Activated CD8-positive, alpha-beta memory T cell treated with anti-CD3 and anti-CD28 coated beads, Interleukin-2, amount 50 U/mL, for 48 hours (primary cell): ENCODE measurements around the gene GMCL1.
"Not testable (repeated sequence)": the region's sequence is repeated elsewhere in the genome, so short reads cannot be mapped to it uniquely, and the experiment has no call there.

ENCODE experiments used
- DNase-seq: peaks from one replicate; pipeline ENCODE4 v3.0.0-alpha.2; 2020

GMCL1 gene, protein sequence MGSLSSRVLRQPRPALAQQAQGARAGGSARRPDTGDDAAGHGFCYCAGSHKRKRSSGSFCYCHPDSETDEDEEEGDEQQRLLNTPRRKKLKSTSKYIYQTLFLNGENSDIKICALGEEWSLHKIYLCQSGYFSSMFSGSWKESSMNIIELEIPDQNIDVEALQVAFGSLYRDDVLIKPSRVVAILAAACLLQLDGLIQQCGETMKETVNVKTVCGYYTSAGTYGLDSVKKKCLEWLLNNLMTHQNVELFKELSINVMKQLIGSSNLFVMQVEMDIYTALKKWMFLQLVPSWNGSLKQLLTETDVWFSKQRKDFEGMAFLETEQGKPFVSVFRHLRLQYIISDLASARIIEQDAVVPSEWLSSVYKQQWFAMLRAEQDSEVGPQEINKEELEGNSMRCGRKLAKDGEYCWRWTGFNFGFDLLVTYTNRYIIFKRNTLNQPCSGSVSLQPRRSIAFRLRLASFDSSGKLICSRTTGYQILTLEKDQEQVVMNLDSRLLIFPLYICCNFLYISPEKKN

DNA sequence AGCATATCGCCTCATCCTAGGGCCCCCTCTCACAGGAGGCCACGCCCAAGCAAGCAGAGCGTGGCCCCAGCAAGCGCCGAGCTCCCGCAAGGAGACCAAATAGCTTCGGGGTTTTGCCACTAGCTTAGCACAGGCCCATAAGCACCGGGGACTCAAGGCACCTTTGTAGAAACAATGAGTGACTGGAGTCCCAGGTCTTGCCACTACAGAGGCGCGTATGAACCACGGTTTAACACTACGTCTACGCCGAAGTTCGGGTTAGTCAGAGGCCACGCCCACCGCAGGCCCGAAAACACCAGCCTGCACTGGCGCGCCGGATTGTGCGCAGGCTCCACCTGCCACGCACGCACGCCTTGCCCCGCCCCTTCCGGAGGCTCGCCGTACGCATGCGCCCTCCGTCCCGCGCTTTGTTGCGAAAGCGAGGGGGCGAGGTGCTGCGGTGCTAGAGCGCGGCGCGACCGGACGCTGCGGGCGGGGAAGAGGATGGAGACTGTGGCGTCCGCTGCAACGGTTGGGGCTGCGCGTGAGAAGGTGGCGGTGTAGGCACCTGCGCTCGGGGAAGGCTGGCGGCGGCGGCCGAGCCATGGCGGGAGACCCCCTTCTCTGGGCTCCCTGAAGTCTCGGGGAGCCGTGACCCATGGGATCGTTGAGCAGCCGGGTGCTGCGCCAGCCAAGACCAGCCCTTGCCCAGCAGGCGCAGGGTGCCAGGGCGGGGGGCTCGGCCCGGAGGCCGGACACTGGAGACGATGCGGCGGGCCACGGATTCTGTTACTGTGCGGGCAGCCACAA lies at the start of gene GMCL1:
Gene GMCL1 (plus strand): TSS at position 405 of the 789 bp plus-strand sequence. CDS start 233 bp downstream, at position 638.
- peak; percentile 100 for DNase-seq

DNA sequence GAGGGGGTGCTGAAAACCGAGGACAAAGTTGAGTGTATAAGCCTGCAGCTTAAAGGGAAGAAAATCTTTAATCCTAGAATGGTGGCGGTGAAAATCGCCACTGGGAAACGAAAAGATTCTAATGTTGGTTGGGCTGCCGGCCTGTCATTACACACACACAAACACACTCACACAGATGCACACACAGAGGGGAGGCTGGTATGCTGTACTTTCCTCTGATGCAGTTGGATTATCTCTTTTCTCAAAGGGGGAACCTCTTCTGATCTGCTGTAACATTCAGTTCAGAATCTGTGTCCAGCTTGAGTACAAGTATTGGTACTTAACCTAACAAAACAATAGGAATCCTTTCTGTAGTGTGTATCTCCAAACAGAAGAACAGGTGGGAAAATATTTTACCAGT lies 48.5 kb upstream of the GMCL1 start:
- DNase-seq = no peak

DNA sequence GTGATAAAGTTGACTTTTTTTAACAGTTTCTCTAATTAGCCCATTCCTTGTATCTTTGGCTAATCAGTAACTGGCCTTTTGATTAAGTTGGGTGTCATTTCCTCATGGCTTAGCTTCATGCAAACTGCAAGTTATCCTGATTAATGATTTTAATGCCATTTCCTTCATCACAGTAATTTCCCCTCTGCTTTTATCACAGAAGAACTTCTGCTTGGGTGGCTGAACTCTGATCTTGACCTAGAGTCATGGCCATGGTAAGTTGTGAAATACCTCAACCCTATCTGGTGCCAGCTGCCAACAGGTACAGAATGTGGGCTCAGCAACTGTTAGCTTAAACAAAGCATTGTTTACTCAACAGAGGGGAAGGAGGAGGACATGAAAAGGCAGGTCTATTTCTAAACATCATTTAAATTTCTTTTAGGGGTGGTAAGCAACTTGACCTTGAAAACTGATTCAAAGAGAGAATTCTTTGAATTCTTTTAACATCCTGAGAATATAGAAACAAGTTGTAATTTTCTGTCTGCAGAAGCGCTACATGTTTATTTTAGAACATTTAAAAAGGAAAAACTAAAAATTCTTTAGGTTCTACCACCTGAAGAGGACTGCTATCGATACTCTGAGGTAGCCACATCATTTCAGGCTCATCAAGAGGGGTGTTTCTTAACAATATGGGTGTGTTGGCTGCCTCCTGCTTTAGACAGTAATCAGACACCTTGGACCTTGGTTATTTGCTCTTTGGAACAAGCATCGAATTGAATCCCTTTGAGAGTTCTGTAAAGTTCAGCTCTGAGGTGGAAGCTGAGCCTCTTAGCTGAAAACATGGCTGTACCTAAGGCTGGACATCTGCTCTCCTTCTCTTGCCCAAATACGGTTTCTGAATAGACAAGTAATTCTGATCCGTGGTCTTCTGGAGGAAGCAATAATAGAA lies 47.9 kb upstream of the GMCL1 start:
- no peak for DNase-seq

DNA sequence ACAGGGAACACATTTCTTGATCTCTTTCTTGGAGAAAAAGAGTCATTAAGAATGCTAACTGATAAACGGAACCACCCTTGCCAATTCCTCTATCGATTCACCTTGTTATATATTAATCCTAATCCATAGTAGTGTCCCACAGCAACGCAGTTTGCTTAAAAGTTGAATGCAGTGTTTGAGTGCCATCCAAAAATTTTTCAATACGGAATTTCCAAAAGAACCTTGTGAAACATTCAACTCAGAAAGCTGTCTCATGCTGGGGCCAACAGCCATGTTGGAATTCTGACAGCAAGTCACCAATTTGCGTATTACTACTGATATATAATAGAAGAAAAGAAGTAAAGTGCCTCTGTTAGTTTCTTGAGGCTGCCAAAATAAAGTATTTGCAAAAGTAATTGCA lies 45.2 kb upstream of the GMCL1 start:
- no peak for DNase-seq

DNA sequence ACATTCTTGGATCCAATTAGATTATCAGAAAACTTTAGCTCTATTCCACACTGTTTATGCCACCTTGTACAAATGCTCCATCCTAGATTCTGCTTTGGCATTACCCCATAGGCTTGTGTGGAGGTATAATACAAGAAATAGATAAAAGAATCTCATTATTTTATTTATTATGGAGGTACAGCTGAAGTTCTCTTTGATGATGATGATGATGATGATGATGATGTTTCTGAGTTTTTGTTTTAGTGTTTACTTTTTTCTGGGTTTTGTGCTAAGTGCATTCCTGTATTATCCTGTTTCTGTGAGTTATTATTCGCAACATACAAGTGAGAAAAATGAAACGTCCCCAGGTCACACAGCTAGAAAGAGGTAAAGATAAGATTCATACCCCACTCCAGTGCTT lies 44.1 kb upstream of the GMCL1 start:
- no peak for DNase-seq

DNA sequence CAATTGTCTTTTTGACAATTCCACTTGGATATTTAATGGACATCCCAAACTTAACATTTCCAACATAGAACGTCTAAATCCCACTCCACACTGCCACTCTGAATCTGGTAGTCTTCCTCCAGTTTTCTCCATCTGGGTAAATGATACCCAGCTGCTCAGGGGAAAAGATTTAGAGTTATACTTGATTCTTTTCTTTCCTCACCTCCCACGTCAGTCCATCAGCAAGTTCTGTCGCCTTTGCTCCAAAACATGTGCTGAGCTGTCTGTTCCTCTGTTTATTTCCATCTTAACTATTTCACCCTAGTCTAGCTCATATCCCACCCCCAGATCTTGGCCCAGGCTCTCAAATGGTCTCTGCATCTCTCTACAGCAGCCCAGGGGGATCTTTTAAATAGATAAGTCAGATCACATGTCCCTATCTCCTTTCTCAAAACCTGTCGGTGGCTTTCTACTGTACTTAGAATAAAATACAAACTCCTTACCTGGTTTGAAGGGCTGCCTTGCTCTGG lies 43.4 kb upstream of the GMCL1 start:
- DNase-seq = no peak

DNA sequence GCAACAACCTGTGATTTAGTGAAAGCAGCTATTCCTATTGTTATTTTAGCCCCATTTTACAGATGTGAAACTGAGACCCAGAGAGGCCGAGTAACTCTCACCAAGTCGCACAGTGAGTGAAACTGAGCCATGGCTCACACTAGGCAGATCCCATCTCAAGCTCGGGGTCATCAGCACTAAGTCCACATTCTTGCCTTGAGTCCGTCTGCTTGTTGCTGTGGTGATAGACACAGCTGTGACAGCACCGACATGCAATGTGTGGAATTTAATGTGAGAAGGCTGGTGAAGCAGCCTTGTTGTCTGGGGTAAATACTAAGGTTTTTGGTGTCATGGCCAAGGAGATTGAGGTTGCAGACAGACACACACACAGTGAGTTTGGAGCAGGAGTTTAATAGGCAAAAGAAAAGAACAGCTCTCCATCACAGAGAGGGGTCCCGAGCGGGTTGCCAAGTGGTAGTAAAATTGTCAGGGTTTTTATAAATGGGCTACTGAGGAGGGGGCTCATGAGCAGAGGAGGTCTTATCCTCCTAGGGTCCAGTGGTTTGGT lies 40.2 kb upstream of the GMCL1 start:
- no peak for DNase-seq

DNA sequence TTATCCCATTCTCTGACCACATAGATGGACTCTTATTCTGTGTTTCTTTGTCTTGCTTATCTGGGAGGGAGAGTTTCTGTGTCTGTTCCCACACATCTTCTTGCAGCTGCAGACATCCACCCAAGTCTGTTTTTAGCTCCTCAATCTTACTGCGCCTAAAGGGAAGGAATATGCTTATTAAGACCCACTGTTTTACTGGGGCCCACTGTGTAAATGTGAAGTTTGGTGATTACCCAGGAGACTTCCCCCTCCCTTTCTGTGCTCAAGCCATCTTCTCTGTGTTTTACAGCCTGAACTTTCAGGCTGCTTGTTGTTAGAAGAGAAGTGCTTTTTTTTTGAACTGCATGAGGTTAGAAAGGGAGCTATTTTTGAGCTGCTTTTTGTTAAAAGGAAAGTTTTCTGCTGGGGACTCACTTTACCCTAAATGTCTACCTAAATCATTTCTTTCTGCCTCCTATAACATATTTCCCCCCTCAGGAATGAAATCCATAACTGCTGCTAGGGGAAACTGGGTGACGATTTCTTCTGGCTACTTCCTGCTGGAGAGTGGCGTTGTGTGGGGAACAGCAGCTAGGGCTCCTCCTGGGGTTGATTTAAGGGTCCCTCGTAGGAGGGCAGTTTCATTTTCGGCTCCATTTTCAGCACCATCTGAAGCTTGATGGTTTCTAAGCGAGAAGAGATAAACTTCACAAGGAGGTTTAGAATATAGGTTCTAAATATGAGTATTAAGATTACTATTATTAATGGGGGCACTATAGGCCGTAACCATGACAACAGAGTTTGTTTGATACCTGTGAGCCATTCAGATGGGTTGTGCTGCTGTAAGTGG lies 39.5 kb upstream of the GMCL1 start:
- no peak for DNase-seq

DNA sequence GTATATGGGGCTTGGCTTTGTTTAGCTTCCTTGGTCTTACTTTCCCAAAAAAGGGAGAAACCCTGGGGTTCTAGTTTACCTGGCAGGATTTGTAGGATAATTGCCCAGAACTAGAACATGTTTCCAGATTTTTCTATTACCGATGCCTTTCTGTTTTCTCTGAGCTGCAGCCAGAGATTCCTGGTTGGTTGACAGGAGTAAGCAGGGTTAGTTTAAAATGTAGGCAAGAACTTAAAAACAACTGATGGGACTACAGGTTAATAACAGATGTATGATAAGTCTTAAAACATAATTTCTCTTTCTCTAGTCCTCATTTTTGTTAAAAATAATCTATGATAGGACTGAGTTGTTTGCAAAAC lies 38.9 kb upstream of the GMCL1 start:
- DNase-seq = no peak

DNA sequence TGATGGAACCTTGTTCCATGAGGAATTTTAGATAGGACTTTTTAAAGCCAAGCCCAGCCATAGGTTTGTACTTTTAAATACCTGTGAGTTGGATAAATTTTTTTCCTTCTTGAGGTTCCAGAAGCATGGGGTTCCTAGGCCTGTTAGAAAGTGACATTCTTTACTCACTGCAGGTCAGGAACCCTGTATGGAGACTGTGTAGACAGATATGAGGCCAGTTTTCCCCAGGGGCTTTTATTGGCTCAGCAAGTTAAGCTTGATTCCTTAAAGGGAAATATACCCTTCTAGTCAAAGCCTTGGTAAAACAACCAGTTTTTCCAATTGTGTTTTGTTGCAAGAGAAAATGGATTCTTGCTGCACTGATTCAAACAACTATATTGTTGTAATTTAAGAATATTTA lies 38.4 kb upstream of the GMCL1 start:
- DNase-seq = no peak

DNA sequence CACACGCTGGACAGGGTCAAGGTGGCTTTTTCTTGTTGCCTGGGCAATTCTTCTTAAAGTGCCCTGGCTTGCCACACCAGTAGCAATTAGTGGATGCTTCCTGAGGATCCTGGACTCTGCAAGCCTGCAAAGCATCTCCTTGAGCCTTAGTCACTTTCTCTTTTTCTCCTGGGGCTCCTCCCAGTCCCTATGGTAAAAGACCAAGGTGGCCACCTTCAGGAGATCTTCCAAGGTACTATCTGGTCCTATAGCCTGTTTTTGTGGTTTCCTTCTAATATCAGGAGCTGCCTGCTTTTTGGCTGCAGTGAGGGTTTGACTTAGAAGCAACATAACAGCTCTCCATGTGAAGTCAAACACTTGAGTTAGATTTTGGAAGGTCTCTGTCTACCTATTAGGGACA lies 33.3 kb upstream of the GMCL1 start:
- DNase-seq = no peak

DNA sequence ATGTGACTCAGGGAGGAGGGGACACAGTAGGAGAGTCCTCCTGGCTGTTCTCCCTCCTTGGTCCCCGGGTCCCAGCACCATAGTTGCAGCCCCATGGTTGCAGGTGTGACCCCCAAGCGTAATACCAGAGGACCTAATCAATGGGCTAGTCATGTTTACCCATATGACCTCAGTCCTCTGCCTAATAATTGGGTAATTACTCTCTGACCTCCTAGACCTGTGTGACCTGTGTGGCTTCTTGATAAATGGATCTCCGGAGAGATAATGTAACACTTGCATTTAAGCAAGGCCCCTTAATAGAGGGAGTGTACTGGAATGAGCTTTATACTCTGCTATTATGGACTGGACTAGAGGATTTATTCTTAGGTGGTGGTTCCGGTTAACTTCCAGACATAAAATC lies 32.2 kb upstream of the GMCL1 start:
- DNase-seq = no peak

DNA sequence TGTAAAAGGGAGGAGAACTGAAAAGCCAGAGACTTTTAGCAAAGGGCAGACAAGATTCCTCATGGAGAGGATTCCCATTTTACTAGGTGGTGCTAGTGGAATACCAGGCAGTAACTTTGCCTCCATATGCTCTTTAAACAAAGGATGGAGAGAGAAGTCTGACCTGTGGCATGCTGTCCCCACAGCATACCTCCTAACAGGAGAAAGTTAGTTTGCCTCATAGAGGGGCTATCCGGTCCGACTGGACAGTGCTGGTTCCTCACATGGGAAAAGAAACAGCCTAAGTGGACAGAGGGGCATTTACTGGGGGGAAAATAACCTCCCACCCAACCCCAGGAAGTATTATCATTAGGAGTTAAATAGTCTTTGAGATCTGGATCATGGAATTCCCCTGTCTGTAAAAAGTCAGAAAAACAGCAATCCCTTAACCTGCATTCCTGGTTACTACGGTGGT lies 31.6 kb upstream of the GMCL1 start:
- DNase-seq = no peak

DNA sequence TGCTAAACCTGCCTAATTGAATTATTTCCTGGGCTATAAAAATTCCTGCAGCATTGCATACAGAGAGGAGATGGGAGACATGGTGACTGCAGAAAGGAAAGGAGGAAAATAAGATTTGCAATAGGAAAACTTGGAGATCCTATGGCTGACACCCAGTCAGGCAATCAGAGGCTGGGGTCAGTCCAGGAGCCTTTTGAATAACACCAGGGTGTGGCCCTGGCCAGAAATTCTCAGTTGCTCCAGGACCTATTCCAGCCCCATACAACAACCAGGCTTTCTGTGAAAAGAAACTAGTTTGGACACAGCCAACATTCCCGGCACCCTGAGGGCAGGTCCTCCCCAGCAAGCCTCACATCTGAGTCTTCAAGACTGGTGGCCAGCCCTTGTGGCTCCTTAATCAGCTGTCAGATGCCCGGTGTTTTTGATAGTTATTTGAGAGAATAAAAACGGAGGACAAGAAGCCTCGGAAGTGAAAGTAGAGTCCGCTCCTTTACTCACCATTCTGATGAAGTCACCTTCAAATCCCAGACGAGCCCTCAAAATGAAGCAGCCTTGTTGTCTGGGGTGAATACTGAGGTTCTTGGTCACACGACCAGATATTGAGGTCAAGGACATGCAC lies 31.1 kb upstream of the GMCL1 start:
- no peak for DNase-seq

DNA sequence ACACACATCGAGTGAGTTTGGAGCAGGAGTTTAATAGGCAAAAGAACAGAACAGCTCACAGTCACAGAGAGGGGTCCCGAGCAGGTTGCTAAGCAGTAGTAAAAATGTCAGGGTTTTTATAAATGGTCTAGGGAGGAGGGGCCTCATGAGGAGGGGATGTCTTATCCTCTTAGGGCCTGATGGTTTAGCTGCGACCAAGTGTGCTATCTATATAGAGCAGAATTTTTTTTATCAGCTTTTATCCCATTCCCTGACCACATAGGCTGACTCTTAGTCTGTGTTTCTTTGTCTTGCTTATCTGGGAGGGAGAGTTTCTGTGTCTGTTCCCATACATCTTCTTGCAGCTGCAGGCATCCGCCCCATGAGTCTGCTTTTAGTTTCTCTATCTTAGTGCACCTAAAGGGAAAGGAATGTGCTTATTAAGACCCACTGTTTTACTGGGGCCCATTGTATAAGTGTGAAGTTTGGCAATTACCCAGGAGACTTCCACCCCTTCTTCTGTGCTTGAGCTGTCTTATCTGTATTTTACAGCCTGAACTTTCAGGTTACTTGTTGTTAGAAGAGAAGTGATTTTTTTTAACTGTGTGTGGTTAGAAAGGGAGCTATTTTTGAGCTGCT lies 30.4 kb upstream of the GMCL1 start:
- DNase-seq = no peak

DNA sequence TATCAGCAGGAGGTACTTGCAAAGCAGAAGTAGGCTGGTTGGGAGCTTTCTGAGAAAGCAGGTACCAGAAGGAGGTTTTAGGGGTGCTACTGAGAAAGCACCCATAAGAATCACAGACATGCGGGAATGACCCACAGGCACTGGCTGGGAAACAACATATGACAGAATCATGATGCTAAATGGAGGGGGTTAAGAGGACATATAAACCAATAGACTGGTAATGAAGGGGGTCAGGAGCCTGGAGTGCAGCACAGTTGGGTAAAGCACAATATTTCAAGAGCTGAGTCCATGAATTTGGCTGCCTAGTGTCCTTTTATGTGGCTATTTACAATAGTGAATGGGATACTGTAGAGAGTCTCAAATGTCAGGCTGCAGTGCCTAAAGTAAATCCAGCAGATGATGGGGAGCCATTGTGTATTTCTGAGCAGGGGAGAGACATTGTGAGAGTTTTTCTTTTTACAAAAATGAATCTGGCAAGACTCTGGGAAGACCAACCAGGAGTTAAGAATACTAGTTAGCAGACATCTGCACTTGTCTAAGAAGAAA lies 27.6 kb upstream of the GMCL1 start:
- no peak for DNase-seq

DNA sequence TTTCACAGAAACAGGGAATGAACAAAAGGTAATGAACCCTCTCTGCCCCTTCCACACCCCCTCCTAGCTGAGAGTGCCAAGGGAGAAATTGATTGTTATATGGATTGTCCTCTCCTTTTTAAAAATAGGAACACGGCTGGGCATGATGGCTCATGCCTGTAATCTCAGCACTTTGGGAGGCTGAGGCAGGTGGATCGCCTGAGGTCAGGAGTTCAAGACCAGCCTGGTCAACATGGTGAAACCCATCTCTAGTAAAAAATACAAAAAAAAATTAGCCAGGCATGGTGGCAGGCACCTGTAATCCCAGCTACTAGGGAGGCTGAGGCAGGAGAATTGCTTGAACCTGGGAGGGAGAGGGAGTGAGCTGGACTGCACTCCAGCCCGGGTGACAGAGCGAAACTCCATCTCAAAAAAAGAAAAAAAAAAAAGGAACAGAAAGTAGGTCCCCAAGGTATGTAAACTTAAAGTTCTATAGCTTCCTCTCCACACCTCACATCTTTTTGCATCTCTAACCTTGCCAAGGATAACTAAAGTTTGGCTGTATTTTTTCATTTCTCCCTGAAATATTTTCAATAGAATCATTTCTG lies 26.6 kb upstream of the GMCL1 start:
- not testable (repeated sequence) for DNase-seq

DNA sequence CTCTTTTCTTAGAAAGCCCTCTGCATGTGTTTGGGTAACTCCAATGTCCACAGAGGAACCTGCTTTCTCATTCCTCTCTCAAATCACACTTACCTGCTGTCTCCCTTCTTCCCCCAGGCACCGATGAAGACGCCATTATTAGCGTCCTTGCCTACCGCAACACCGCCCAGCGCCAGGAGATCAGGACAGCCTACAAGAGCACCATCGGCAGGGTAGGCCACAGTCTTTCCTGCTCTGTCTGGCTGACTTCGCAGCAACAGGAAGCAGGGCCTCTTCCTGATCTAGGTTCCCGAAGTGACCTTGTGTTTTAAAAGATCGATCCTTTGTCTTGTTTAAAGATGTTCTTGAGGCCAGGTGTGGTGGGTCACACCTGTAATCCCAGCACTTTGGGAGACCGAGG lies 25.0 kb upstream of the GMCL1 start:
- DNase-seq = no peak

DNA sequence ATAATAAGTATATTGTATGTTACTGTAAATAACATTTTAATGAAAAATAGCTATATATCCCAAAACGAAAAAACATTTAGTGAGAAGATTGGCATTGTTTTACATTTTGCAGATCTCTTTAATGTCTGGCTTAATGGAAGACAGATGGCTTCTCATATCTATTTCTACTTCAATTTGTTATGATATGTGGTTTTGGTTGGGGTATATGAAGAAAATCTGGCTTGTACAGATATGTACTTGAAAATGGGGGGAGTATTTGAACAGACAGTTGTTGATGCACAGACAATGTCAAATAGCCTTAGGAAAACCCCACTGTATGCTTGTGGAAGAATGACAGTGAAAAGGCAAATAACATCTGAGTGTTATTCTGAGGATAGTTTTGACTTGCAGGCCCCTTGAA lies 23.6 kb upstream of the GMCL1 start:
- no peak for DNase-seq
